ENCODE results near the gene HTRA3.

The HTRA3 gene

DNA sequence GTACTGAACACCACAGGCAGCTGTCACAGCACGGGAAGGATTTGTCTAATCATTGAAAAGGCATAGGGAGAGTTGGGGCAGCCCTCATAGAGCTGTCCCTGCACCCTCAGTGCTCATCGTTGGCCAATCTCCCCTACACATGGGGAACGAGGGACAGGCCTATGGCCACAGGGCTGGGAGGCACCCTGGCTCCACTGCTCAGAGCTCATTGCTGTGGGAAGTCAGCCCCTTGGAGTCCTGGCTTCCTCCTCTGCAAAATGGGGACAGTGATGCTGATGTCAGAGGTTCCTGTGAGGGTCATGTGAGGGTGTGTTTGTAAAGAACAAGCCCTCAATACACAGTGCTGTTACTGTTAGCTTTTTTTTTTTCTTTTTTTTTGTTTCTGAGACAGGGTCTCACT lies 19.3 kb upstream of the HTRA3 start:
- no peak for DNase-seq

DNA sequence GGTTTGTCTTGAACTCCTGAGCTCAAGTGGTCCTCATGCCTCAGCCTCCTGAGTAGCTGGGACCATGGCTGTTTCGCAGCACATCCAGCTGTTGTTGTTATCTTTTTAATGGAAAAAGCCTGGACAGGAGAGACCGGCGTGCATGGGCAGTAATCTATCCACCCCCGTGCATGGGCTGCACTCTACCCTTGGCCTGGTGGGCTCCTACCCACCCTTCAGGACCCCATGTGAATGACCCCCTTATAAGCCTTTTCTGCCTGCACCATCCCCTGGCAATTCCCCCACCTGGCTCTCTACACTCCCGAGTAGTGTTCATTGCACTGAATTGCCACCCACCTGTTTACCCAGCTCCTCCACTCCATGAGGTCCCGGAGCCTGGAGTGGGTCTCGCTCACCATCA lies 18.9 kb upstream of the HTRA3 start:
- no peak for DNase-seq

GRCh38 chr4:8251110-8251883 lies 18.3 kb upstream of the HTRA3 start:
- DNase-seq: no peak

- no peak for DNase-seq
Observed at GRCh38 chr4:8252301-8253173, 17.0 kb upstream of the HTRA3 start.

GRCh38 chr4:8254076-8254475 lies 15.5 kb upstream of the HTRA3 start:
- DNase-seq: no peak

DNA sequence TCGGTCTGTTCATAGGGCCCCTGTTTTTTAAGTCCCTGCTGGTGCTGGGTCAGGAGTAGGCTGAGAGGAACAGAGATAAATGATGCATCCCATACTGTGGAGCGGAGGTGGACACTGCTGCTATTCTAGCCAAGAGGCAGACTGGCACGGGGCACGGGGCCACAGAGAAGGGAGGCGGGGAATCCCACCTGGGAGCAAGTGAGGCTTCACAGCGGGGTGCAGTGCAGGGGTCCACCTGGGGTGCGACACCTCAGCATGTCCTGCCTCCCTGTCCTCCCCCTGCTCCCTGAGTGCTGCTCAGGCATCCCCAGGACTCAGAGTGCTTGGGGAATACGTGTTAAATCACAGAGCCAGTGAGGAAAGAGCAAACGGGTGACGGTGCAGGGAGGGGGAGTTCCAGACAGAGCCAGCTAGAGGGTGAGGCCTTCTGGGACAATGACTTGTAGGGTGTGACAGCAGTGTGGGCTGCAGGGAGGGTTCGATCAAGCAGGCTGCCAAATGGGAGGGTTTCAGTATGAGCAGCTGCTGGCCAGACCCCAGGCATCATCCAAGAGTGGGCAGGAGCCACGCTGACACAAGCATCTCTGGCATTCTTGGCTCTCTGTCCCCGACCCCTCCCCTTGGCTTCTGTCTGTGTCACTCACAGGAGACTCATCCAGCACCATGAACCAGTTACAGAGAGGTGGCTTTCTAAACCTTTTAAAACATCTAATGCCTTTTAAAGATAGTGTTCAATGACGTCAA lies 13.7 kb upstream of the HTRA3 start:
- no peak for DNase-seq

GRCh38 chr4:8257854-8258253 lies 11.7 kb upstream of the HTRA3 start:
- DNase-seq: no peak

- DNase-seq: no peak
Observed at GRCh38 chr4:8258552-8259212, 10.9 kb upstream of the HTRA3 start.

DNA sequence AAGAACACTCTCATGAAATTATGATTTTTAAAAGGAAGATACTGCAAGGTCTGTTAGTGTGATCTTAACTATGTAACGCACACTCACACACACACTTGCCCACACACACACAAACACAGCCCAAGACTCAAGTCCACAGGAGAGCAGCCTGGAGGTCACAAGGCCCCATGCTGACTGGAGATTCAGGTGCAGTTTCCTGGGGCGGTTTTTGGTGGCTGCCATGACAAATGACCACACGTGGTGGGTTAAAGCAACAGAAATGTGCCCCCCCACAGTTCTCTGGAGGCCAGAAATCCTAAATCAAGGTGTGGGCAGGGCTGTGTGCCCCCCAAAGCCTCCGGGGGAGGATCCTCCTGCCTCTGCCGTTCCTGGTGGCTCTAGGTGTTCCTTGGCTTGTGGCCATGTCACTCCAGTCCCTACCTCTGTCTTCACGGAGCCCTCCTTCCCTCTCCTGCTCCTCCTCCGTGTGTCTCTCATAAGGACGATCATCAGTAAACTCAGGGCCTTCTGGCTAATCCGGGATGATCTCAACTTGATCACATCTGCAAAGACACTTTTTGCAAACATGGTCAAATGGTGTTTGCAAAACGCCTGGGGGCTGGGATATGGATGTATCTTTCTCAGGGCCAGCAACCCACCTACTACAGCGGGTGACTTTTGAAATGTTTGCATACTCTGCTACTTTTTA lies 9.7 kb upstream of the HTRA3 start:
- no peak for DNase-seq

- no peak for DNase-seq
Observed at GRCh38 chr4:8260656-8261111, 8.9 kb upstream of the HTRA3 start.

DNA sequence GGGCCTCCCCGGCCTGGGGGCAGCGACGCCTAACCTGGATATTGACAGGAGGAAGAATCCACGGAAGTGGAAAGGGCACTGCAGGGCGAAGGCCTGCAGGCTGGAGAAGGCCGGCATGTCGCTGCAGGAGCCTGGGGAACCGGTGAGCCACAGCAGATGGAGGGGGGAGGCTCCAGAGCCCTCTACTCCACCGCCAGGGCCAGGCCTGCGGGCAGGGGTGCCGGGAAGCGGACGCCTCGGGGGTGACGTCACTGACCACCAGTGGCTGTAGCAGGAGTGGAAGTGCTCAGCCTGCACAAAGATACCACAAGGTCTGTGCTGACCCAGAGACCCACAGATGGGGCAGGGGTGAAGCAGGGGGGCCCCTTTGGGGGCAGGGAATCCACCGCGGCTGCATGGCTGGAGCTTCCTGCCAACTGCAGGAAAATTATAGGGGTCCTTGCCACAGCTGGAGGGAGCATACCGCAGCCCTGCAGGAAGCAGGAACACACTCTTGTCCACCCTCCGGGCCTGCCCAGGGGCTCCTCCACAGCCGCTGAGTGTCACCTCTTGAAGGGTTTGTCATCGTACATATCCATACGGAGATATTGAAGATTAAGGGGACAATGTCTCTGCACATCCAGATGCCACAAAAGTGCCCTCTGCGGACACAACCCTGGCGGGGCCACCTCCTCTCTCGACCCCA lies 7.6 kb upstream of the HTRA3 start:
- DNase-seq: no peak

DNA sequence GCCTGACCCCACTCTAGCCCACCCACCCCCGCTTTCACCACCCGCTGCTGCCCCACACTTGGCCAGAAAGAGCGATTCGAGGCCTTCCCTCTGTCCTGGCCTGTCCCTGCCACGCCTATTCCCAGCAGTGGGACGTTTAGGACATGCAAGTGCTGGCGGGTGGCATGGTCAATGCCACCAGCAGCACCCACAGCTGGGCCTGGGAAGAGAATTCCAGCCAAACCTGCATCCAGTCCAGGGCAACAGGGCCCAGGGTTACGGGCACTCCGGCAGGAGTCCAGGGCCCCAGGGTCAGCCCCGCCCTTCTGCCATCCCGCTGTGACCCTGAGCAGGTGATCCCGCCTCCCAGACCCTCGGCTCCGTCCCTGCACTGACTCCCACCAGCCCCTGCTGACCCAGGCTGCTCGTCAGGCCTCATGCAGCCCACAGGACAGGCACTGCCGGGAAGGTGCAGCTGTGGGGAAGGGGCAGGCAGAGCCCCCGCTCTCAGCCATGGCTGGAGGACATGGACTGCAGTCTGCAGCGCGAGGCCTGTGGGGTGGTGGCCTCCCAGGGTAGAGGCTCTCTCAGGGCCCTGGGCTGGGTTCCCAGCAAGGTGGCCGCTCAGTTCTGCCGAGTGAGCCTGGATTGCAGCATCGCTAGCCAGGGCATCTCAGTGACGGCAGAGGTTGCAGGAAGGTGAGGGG lies 6.8 kb upstream of the HTRA3 start:
- no peak for DNase-seq

GRCh38 chr4:8263397-8263796 lies 6.2 kb upstream of the HTRA3 start:
- no peak for DNase-seq

DNA sequence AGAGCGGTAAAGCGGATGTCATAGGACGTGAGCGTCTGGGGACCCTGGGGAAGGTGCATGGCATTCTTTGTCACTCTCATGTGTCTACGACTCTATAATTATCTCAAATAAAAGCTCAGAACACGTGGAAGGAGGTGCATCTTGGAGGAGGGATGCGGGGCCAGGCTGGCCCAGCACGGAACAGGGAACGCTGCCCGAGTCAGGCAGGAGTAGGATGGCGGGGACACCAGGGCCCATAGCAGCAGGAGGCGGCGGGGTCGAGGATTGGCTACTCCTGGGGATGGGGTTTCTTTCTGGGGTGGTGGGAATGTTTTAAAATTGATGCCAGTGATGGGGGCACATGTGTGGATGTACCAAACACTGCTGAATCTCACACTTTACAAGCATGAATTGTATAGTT lies 5.4 kb upstream of the HTRA3 start:
- no peak for DNase-seq

GRCh38 chr4:8265171-8265929 lies 4.2 kb upstream of the HTRA3 start:
- no peak for DNase-seq

DNA sequence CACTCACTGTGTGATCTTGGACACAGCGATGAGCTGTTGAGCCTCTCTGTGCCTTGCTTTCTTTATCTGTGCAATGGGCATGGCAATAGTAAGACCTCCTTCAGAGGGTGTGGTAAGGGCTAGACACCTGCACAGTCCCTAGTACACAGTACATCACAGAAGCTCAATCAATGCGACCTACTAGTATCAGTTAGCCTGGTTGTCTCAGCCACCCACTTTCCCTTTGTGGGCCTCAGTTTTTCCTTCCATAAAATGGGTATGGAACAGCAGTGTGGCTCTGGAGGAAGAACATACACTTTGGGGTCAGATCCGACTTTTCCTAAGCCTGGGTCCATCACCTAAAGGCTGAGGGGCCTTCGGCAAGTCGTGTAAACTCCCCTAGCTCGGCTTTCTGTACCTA lies 3.5 kb upstream of the HTRA3 start:
- no peak for DNase-seq

DNA sequence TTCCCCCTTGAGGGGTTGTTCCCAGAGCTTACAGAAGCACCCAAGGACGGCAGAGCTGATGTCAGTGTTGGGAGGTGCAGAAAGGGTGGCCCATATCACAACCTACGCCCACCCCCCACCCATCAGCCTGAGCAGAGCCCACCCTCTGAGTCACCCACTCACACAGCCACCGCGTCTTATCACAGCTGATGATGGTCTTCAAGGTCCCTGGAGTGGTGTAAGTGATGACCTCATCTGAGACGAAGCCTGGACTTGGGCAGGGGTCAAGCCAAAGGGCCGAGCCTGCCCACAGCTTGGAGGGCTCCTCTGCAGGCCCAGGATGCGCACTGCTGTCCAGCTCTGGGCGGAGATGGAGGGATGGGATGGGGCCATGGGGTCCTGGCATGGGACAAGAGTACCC lies 3.0 kb upstream of the HTRA3 start:
- DNase-seq: no peak

- no peak for DNase-seq
Observed at GRCh38 chr4:8267077-8267476, 2.5 kb upstream of the HTRA3 start.

DNA sequence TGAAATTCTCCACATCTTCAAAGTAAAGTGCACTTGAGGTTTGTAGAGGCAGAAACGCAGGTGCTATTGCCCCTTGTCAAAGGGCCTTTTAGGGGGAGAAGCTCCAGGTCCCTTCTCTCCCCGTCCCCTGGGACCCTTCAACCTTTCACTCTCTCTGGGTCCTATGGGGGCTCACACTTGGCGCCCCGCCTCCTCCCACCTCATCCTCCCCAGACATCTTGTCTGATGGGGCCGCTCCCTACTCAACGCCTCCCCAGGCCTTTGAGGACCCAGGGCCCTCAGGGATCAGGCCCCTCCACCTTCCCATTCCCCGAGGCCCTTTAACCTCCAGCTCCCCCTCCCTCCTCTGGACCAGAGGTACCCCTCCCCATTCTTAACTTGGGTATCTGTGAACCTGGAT lies 1.3 kb upstream of the HTRA3 start:
- DNase-seq: no peak

DNA sequence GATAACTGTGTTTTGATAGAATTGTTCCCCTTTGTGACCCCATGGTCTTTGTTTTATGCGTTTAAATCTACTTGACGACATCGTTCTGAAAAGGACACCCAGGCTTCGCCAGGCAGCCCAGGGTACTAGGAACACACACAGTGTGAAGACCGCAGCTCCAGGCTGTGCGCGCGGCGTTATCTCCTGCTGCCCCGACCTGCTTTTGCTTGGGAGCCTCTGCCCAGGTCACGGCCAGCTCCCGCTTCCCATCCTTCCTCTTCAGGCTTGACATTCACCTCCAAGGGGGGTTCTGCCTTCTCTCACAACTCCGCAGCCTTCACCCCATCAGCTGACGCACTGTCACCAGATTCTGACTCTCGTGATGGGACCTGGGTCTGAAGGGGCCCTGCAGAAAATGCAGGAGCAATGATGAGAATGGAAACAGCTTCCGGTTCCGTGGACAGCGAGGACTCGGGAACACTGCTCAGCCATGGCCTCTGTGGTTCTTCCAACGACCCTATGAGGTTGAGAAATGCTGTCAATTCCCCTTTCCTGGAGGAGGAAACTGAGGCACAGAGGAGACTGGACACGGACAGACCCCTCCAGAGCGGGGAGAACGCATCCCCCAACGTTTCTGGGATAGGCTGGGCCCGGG lies 536 bp upstream of the HTRA3 start:
- no peak for DNase-seq

All from cerebellar nuclear complex (tissue), 1 donor.